ENCODE results near the gene ZNF750.

ZNF750 gene

GRCh38 chr17:82872591-82873520 is 33.0 kb upstream of the ZNF750 start:
- DNase-seq (ENCODE audit: low read depth in 1 of 2, low spot score in 1 of 2), result no peak

GRCh38 chr17:82871776-82872561 is 32.1 kb upstream of the ZNF750 start:
- DNase-seq (ENCODE audit: low read depth in 1 of 2, low spot score in 1 of 2), result no peak

GRCh38 chr17:82871056-82871775 is 31.4 kb upstream of the ZNF750 start:
- no peak for DNase-seq (ENCODE audit: low read depth in 1 of 2, low spot score in 1 of 2)

GRCh38 chr17:82870541-82870940 is 30.7 kb upstream of the ZNF750 start:
- DNase-seq (ENCODE audit: low read depth in 1 of 2, low spot score in 1 of 2), result no peak

GRCh38 chr17:82870091-82870491 is 30.3 kb upstream of the ZNF750 start:
- DNase-seq (ENCODE audit: low read depth in 1 of 2, low spot score in 1 of 2), result no peak

GRCh38 chr17:82869536-82869935 is 29.7 kb upstream of the ZNF750 start:
- no peak for DNase-seq (ENCODE audit: low read depth in 1 of 2, low spot score in 1 of 2)

GRCh38 chr17:82868715-82869131 is 28.9 kb upstream of the ZNF750 start:
- no peak for DNase-seq (ENCODE audit: low read depth in 1 of 2, low spot score in 1 of 2)

GRCh38 chr17:82867763-82868325 is 28.0 kb upstream of the ZNF750 start:
- DNase-seq (ENCODE audit: low read depth in 1 of 2, low spot score in 1 of 2), result no peak

- no peak for DNase-seq (ENCODE audit: low read depth in 1 of 2, low spot score in 1 of 2)
Observed at GRCh38 chr17:82866590-82867191, 26.9 kb upstream of the ZNF750 start.

GRCh38 chr17:82865774-82866395 is 26.1 kb upstream of the ZNF750 start:
- DNase-seq (ENCODE audit: low read depth in 1 of 2, low spot score in 1 of 2), result no peak

- no peak for DNase-seq (ENCODE audit: low read depth in 1 of 2, low spot score in 1 of 2)
Observed at GRCh38 chr17:82865274-82865673, 25.5 kb upstream of the ZNF750 start.

- DNase-seq (ENCODE audit: low read depth in 1 of 2, low spot score in 1 of 2), result no peak
Observed at GRCh38 chr17:82864713-82865248, 25.0 kb upstream of the ZNF750 start.

- peak; percentile 73 for DNase-seq (ENCODE audit: low read depth in 1 of 2, low spot score in 1 of 2)
Observed at GRCh38 chr17:82863941-82864712, 24.3 kb upstream of the ZNF750 start.

- no peak for DNase-seq (ENCODE audit: low read depth in 1 of 2, low spot score in 1 of 2)
Observed at GRCh38 chr17:82863383-82863940, 23.6 kb upstream of the ZNF750 start.

- no peak for DNase-seq (ENCODE audit: low read depth in 1 of 2, low spot score in 1 of 2)
Observed at GRCh38 chr17:82862737-82863382, 23.0 kb upstream of the ZNF750 start.

- DNase-seq (ENCODE audit: low read depth in 1 of 2, low spot score in 1 of 2), result no peak
Observed at GRCh38 chr17:82862191-82862590, 22.4 kb upstream of the ZNF750 start.

- DNase-seq (ENCODE audit: low read depth in 1 of 2, low spot score in 1 of 2), result no peak
Observed at GRCh38 chr17:82861393-82861775, 21.6 kb upstream of the ZNF750 start.

GRCh38 chr17:82860606-82861392 is 21.0 kb upstream of the ZNF750 start:
- no peak for DNase-seq (ENCODE audit: low read depth in 1 of 2, low spot score in 1 of 2)

Data from activated T-helper 1 cell treated with anti-CD3 and anti-CD28 coated beads, Interleukin-2, amount 50 U/mL, for 16 hours (primary cell).